GDM1 (cell line): ENCODE data around the gene TGIF2.
"Not testable (repeated sequence)": the region's sequence is repeated elsewhere in the genome, so short reads cannot be mapped to it uniquely, and the experiment has no call there.

Experiments
- DNase-seq: peaks from one replicate; lab custom pipeline; 2025; lab: John Stamatoyannopoulos, UW

The TGIF2 gene

DNA sequence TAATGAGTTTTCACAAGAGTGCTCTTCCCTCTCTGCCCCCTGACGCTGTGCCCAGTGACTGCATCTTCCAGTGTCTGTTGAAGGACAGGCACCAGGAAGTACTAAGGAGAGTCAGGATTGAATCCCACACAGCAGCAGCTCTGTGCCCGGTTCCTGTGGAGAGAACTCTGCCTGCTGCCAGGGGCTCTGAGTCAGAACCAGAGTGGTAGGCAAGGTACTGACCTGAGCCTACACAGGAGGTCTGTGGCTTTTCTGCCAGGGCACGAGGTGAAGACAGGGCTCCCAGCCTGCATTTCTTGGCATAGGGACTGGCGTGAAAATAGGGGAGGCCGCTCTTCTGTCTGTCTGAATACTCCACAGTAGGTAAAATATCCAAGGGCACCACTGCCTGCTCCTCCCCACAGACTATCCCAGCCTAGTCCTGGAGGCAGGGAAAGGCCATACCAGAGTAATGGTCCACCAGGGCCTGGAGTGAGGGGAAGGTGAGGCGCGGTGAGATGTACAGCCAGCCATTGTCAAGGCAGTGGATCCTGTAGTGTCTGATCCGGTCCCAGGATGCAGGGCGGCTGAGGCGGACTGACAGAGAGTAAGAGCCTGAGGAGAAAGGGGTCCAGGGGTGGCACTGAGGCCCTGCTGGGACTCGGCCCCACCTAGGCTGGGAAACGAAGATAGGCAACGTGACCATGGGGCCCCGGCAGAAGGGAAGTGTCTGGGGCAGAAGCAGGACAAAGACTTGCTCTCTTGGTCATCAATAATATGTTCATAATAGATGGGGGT lies 41.6 kb downstream of the TGIF2 start:
- DNase-seq, result no peak

DNA sequence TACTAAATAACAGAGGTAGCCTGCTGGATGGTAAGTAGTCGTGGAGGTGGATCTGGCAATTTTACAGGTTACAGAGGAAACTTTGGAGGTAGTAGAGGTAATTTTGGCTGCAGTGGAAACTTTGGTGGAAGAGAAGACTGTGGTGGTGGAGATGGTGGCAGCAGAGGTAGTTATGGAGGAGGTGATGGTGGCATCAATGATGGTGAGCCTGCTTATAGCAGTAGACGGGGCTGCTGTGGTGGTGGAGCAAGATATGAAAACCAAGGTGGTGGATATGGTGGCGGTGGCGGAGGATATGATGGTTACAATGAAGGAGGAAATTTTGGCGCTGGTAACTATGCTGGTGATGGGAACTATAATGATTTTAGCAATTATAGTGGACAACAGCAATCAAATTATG lies 47.5 kb downstream of the TGIF2 start:
- no peak for DNase-seq

DNA sequence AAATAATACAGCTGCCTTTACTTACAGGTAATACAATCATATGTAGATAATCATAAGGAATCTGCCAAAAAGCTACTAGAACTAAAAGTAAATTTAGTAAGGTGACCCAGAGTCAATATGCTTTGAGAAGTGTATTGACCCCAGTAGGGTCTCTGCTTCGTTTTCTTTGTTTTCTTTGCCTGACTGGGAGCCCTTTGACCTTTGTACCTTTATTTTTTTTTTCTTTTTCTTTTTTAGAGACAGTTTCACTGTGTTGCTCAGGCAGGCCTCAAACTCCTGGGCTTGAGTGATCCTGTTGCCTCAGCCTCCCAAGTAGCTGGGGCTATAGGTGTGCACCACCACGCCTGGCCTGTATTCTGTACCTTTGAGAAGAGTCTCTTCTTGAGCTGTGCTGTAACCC lies 50.0 kb downstream of the TGIF2 start:
- DNase-seq, result no peak

DNA sequence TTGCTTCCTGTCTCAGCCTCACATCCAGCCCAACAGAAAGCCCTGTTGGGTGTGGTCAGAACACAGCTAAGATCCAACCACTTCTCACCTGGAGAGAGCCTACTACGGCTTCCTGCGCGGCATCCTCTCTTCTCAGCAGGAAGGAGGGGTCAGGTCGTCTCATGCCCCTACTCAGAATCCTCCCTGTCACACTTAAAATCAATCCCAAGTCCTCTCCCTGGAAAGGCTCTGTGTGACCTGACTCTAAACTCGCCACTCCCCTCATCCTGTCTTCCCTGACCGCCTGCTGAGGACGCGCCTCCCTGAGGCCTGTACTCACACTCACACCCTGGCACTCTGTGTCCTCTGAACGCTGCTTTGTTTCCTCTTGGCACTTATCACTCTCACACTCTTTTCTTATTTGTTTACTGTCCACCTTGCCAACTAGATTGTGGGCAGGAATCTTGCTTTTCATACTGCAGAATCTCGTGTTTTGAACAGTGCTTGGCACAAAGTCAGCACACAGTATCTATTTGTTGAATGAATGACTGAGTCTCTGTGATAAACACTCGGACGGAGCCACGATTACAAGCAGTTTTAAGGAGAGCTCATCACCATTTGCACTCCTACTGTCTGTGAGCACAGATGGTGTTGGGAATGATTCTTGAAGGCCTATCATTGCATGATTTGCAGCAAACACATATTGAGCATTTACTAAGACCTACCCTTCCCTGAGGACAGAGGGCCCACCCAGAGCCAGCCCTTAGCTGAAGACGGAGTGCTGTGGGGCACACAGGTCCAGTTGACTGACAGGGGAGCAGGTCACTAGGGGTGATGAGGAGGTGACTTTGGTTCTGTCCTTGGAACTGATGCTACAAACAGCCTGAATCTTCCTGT lies 50.9 kb downstream of the TGIF2 start:
- no peak for DNase-seq

DNA sequence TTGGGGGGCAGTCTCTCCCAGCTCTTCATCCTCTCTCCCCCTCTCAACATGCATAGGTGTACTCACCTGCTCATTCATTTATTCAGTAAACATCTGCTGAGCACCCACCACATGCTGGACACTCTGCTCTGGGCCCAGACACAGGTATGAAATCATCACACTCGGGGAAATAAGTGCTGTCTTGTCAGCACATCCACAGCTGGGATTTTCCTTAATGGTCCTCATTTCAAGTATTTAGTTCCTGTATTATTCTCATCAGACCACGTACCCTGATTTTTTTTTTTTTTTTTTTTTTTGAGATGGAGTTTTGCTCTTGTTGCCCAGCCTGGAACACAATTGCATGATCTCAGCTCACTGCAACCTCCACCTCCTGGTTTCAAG lies 51.5 kb downstream of the TGIF2 start:
- DNase-seq, result no peak

DNA sequence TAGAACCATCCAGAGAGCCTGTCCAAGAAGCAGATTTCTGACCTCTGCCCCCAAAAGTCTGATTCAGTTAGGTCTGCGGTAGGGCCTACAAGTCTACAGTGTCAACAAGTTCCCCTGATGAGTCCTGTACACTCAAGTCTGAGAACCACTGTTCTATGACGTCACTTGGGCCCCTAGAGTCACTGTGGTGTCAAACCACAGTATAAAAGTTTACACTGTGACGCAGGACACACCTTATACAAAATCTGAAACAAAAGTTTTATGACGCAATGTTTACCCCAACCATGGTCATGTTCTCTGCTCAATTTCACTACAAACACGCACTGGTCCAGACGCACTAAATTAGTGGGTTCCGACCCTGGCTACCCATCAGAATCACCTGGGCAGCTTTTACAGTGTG lies 54.7 kb downstream of the TGIF2 start:
- DNase-seq, result no peak

DNA sequence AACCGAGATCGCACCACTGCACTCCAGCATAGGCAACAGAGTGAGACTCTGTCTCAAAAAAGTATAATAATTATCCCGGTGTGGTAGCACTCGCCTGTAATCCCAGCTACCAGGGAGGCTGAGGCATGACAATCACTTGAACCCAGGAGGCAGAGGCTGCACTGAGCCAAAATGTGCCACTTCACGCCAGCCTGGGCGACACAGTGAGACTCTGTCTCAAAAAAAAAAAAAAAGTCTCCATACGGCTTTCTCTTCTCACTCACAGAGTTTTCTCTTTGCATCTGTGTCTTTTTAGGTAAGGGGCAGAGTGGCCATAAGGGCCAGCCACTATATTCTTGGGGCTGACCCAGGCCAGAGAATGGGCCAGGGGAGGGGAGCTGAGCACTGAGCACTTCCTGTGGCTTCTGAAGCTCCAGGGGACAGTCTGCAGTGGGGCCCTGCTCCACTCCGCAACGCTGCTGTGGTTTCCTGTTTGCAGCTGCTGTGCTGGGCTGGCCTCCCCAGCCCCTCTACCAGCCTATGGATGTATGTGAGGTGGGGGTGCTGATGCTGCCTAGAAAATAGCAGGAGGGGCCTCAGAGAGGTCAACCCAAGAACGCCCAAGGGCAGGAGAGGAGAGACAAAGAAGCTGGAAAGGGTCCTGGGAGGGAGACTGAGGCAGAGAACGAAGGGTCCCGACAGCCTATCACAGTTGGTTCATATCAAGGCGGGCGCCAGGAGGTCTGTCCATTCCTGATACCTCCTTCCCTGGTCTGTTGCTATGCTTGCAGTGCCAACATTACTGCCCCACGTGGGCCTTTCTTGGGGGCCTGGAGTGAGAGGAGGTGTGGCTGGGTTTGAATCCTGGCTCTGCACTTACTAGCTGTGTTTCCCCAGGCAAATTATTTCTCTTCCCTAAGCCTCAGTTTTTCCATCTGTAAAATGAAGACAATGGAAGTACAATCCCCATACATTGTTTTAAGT lies 56.6 kb downstream of the TGIF2 start:
- peak; percentile 43 for DNase-seq

DNA sequence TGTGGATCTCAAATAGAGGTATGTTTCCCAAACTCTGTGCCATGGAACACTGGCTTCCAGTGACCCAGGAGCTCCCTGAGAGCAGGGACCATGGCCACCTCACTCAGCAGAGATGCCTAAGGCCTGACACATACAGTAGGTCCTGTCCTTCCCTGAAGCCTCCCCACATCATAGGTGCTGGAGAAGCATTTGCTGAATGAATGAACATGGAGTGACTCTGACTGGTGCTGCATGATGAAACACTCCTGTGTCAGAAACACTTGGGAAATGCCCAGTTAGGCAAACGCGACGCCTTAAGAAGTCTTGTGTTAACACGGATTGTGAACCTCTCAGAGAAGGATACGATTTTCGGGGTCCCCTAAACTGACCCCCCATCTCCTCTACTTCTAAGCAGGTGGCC lies 58.2 kb downstream of the TGIF2 start:
- DNase-seq, result no peak

DNA sequence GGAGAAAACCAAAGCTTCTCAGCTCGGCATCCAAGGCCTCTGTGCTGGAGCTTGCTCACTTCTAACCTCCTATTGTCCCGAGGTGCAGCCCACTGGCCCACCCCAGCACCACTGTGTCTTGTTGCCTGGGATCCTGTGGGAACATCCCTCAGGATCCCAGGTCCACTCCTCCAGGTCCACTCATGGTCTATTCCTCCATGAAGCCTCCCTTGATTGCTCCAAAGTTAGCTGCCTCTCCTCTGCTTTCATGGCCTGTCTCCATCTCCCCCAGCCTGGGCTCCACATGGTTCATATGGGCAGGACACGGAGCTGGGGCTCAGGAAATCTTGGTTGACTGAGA lies 58.7 kb downstream of the TGIF2 start:
- no peak for DNase-seq

DNA sequence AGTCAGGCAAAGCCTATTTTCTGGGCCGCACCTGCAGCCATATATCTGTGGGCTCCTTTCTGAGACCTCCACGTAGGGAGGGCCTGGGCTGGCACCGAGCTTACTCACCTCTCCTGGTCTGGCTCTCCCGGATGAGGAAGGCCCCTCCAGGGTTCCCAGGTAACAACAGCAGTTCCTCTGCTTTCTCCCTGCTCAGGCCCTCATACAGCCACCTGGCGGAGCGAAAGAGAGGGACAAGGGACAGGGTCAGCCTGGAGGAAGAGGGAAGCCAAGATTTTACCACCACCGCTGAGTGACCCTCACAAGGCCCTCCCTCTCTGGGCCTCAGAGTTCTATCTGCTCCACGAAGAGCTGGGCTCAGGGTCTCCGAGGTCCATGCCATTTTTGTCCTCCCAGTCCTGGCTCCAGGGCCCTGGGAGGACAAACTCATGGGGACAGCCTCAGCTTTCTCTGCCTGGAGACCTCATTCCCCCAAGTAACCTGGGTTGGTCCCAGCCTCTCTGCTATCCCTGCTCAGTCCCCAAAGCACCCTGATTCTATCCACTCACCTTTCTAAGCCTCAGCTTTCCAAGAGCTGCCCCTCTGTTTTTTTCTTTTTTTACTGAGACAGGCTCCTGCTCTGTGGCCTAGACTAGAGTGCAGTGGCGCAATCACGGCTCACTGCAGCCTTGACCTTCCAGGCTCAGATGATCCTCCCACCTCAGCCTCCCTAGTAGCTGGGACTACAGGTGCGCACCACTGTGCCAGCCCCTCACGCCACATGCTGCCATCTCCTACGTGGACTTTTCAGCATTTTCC lies 59.3 kb downstream of the TGIF2 start:
- no peak for DNase-seq

DNA sequence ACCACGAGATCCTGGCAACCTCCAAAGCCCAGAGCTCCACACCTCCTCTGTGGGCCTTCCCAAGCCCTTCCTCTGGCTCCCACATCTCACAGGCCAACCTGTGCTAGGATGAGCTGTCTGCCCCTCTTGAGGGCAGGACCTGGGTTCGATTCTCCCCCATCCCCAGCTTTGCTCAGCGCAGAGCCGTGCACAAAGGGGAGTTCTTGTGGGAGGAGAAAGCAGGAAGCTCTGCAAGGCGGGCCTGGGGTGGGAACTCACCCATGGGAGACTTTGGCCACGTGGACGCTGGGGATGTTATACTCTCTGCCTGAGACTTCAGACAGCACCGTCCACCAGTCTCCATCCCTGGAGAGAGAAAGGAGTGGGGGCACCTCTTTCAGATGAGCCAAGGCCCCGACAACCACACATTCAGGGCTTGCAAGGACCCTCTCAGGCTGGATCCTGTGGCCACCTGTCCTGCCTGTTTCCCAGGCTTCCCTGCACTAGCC lies 59.9 kb downstream of the TGIF2 start:
- no peak for DNase-seq

DNA sequence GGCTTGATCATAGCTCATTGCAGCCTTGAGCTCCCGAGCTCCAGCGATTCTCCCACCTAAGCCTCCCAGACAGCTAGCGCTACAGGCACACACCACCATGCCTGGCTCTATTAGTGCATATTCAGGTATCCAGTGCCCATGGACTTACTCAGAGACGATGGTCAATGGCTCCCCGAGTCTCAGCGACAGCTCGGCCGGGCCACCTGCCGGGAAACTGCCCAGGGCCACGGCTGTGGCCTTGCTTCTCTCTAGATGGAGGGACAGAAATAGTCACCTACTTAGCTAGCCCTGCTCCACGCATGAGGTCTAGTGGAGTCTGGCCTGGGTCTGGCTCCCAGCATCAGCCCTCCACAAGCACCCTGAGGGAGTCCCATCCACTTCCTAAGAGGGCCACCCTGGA lies 60.9 kb downstream of the TGIF2 start:
- DNase-seq, result no peak

DNA sequence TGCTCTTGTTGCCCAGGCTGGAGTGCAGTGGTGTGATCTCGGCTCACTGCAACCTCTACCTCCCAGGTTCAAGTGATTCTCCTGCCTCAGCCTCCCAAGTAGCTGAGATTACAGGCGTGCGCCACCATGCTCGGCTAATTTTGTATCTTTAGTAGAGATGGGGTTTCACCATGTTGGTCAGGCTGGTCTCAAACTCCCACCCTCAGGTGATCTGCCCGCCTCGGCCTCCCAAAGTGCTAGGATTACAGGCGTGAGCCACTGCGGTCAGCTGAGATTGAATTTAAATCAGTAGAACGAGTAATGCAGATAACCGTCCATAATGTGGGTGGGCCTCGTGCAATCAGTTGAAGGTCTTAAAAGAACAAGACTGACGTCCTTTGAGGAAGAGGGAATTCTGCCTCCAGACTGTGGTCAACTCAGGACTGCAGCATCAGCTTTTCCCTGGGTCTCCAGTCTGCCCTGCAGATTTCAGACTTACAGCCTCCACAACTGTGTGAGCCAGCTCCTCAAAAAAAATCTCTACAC lies 65.5 kb downstream of the TGIF2 start:
- DNase-seq, result not testable (repeated sequence)

DNA sequence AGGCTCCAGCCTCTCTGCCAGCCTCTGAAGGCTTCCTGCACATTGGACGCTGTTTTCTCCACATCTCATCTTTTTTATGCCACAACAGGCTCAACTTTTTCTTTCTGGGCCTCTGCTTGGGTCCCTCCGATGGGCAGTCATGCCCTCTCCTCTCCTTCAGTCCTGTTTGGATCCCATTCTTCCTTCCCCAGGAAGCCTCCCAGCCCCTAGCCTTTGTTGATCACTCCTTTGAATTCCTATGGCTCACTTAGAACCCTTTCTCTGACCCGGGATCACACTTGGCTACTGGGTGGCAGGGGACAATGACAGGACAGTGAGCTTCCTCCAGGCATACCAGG lies 68.1 kb downstream of the TGIF2 start:
- DNase-seq, result no peak

DNA sequence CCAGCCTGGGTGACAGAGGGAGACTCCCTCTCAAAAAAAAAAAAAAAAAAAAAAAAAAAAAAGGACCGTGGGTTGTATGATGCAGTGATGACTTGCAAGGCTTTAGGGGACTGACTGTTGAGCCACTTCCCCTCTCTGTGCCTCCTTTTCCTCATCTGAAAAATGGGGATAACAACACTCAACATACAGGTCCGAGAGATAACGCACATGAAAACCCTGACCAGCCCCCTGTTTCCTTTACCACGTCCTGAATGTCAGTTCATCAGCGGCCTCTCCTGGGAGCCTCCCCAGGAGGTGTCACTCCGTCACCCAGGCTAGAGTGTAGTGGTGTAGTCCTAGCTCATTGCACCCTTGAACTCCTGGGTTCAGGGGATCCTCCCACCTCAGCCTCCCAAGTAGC lies 68.7 kb downstream of the TGIF2 start:
- DNase-seq, result peak; percentile 40
